Kidney (tissue), 14 donors: ENCODE measurements around the gene GLIS2. TPM values are rescaled to one million over a fixed set of nuclear protein-coding genes. Genes with fewer than 3 reads are reported as not detected.

Source experiments
- DNase-seq, 5 donors: peaks; one replicate each; pipeline ENCODE4 v3.0.0-alpha.2; 2013 to 2020
- FAIRE-seq: peaks from 2 replicates; lab custom pipeline; 2012; peaks lifted over from hg19 to GRCh38; lab: Jason Lieb, UNC
- H3K27ac ChIP-seq, 2 donors: one replicate each; pipeline ENCODE4 v1.7.0; 2013; ENCODE audit warnings: low read depth in 2 of 2, low read length in 2 of 2, inconsistent platforms in 1 of 2
- H3K27me3 ChIP-seq: one replicate; pipeline ENCODE4 v1.7.1; 2013; ENCODE audit warnings: low read length, inconsistent platforms; ENCODE audit not compliant: control insufficient read depth, insufficient read depth
- H3K36me3 ChIP-seq, 3 donors: one replicate each; pipeline versions ENCODE4 v1.7.0 to v1.7.1; 2013; ENCODE audit warnings: low read length in 3 of 3, control low read depth in 1 of 3, inconsistent platforms in 1 of 3; ENCODE audit not compliant: insufficient read depth in 3 of 3, control insufficient read depth in 2 of 3
- H3K4me1 ChIP-seq, 3 donors: one replicate each; pipeline versions ENCODE4 v1.7.0 to v1.7.1; 2013; ENCODE audit warnings: low read length in 3 of 3, inconsistent platforms in 1 of 3, low read depth in 1 of 3; ENCODE audit not compliant: control insufficient read depth in 2 of 3, insufficient read depth in 2 of 3
- H3K4me3 ChIP-seq, 3 donors: one replicate each; pipeline versions ENCODE4 v1.7.0 to v1.8.1; 2013; ENCODE audit warnings: low read length in 3 of 3, control low read depth in 1 of 3, inconsistent platforms in 1 of 3
- H3K9ac ChIP-seq, 3 donors: one replicate each; pipeline versions ENCODE4 v1.7.0 to v1.7.1; 2013; ENCODE audit warnings: low read length in 3 of 3, control low read depth in 1 of 3, inconsistent platforms in 1 of 3
- H3K9me3 ChIP-seq, 3 donors: one replicate each; pipeline versions ENCODE4 v1.7.0 to v1.7.1; 2013; ENCODE audit warnings: low read length in 3 of 3, control low read depth in 1 of 3, inconsistent platforms in 1 of 3; ENCODE audit not compliant: control insufficient read depth in 2 of 3, insufficient read depth in 1 of 3
- CTCF ChIP-seq: IDR thresholded peaks from 3 replicates; pipeline ENCODE4 v1.5.1; 2012; ENCODE audit warnings: mild to moderate bottlenecking, moderate library complexity, borderline replicate concordance; ENCODE audit not compliant: insufficient read depth; ENCODE audit errors: extremely low read depth
- intact Hi-C: fragments of 100-400 bp; cut with DNase I; formaldehyde crosslinking; loops from one replicate; pipeline ENCODE4 v1.11.1; 2022
- polyA plus RNA-seq: library from polyadenylated mRNA; stranded (reverse); fragments of 350-450 nt; fragmentation: Illumina TruSeq; extraction: RNeasy Lipid Tissue Mini Kit (QIAGEN cat#74804); gene quantifications from one replicate; pipeline ENCODE4 v1.2.3, GENCODE V29; 2014; ENCODE audit warnings: low read depth, low replicate concordance; ENCODE audit not compliant: insufficient read depth
- total RNA-seq: library from RNA; stranded (reverse); fragmentation: NEBNext Ultra II Directional; extraction: Animal tissue kit (Norgen Biotek cat#: 25700); gene quantifications from one replicate; pipeline ENCODE4 v1.2.1, GENCODE V29; 2021
- donor health status: control.
- donor health status: control.
- donor health status: control.
- donor health status: control.
- donor health status: control.
- donor health status: DM: yes; HTN: yes; CAD: no.
- donor health status: Normal renal cell carcinoma (clear cell type).

GLIS2 gene
- total and polyA plus RNA-seq, 2 donors from 2014 or later = 35.6 to 68.7 TPM

- Histone ChIP-seq H3K4me1 (peaks cover 0 to 7% (median 0%) of the 10 kb centered on the region in 3 donors), H3K4me3 (no peak overlapping the region), H3K9me3 (peaks cover 0 to 2% (median 0%) of the 10 kb centered on the region in 3 donors), H3K9ac (no peak overlapping the region), H3K36me3 (no peaks in the 10 kb centered on the region), H3K27me3 (no peaks in the 10 kb centered on the region), H3K27ac (no peak overlapping the region)
- no peak for TF ChIP-seq CTCF
- intact Hi-C loops = loop anchor here (10.0 kb wide), 1 partner anchor 120 kb away; no protein-coding TSS in a partner anchor
- DNase-seq (no peak), FAIRE-seq (no peak)
Observed at GRCh38 chr16:4285167-4285566, 30.7 kb upstream of the GLIS2 start.

GRCh38 chr16:4288148-4288921 is 27.5 kb upstream of the GLIS2 start:
- H3K4me1 ChIP-seq = peaks cover 0 to 11% (median 0%) of the 10 kb centered on the region in 3 donors
- no peaks in the 10 kb centered on the region for H3K27me3 ChIP-seq
- H3K4me3 ChIP-seq = peak overlapping the region in 1 of 3 donors; percentile 5
- intact Hi-C loops = loop anchor here (10.0 kb wide), 1 partner anchor 116 kb away; no protein-coding TSS in a partner anchor
- FAIRE-seq (no peak), DNase-seq (peak; percentile 72 to 89 (median 82))
- no peak overlapping the region for H3K27ac ChIP-seq
- no peak overlapping the region for H3K9ac ChIP-seq
- H3K9me3 ChIP-seq = no peaks in the 10 kb centered on the region
- TF ChIP-seq CTCF = peak; percentile 80
- no peaks in the 10 kb centered on the region for H3K36me3 ChIP-seq

- TF ChIP-seq CTCF = no peak
- H3K27ac ChIP-seq = no peak overlapping the region
- H3K9ac ChIP-seq = no peak overlapping the region
- H3K9me3 ChIP-seq = no peaks in the 10 kb centered on the region
- H3K4me3 ChIP-seq = no peak overlapping the region
- intact Hi-C loops = loop anchor here (5.0 kb wide), 1 partner anchor 37 kb away; no protein-coding TSS in a partner anchor
- H3K27me3 ChIP-seq = no peaks in the 10 kb centered on the region
- H3K4me1 ChIP-seq = peaks cover 0 to 21% (median 3%) of the 10 kb centered on the region in 3 donors
- DNase-seq = peak in 2 of 5 donors; percentile 26 to 58
- no peaks in the 10 kb centered on the region for H3K36me3 ChIP-seq
- no peak for FAIRE-seq
Observed at GRCh38 chr16:4290236-4290830, 25.5 kb upstream of the GLIS2 start.
